NK-92 treated with Interleukin-12 subunit alpha and Interleukin-12 subunit beta, amount 100 ng/mL, for 24 hours (cell line): ENCODE data around the gene IQUB.
"Not testable (repeated sequence)": the region's sequence is repeated elsewhere in the genome, so short reads cannot be mapped to it uniquely, and the experiment has no call there.

Experiments
- DNase-seq: peaks from one replicate; lab custom pipeline; 2025; lab: John Stamatoyannopoulos, UW

Gene IQUB

GRCh38 chr7:123492485-123492884 is 41.9 kb downstream of the IQUB start:
- DNase-seq = no peak

GRCh38 chr7:123485721-123486120 is 48.7 kb downstream of the IQUB start:
- no peak for DNase-seq

- DNase-seq = no peak
These were observed 49.2 kb downstream of the IQUB start for GRCh38 chr7:123485187-123485586.

- no peak for DNase-seq
These were observed 50.2 kb downstream of the IQUB start for GRCh38 chr7:123484199-123484598.

- no peak for DNase-seq
These were observed 54.3 kb downstream of the IQUB start for GRCh38 chr7:123480107-123480506.

GRCh38 chr7:123478056-123478455 is 56.3 kb downstream of the IQUB start:
- not testable (repeated sequence) for DNase-seq

- DNase-seq = no peak
These were observed 61.5 kb downstream of the IQUB start for GRCh38 chr7:123472750-123473445.

- no peak for DNase-seq
These were observed 62.1 kb downstream of the IQUB start for GRCh38 chr7:123472327-123472726.

- no peak for DNase-seq
These were observed 66.1 kb downstream of the IQUB start for GRCh38 chr7:123468303-123468702.

GRCh38 chr7:123463890-123464289 is 70.5 kb downstream of the IQUB start:
- DNase-seq = no peak

- no peak for DNase-seq
These were observed 73.8 kb downstream of the IQUB start for GRCh38 chr7:123460616-123461015.

- no peak for DNase-seq
These were observed 78.4 kb downstream of the IQUB start for GRCh38 chr7:123455965-123456470.

GRCh38 chr7:123440101-123440548 is 94.3 kb downstream of the IQUB start:
- DNase-seq = no peak

- DNase-seq = no peak
These were observed 95.2 kb downstream of the IQUB start for GRCh38 chr7:123439191-123439590.

GRCh38 chr7:123437447-123437995 is 96.9 kb downstream of the IQUB start:
- DNase-seq = no peak

GRCh38 chr7:123435080-123435700 is 99.2 kb downstream of the IQUB start:
- no peak for DNase-seq

GRCh38 chr7:123433665-123434064 is 100.7 kb downstream of the IQUB start:
- no peak for DNase-seq

GRCh38 chr7:123432601-123433000 is 101.8 kb downstream of the IQUB start:
- no peak for DNase-seq

- DNase-seq = no peak
These were observed 103.2 kb downstream of the IQUB start for GRCh38 chr7:123431075-123431614.

- DNase-seq = no peak
These were observed 109.1 kb downstream of the IQUB start for GRCh38 chr7:123425246-123425645.

- DNase-seq = no peak
These were observed 109.9 kb downstream of the IQUB start for GRCh38 chr7:123424463-123424862.

GRCh38 chr7:123423622-123424021 is 110.8 kb downstream of the IQUB start:
- DNase-seq = no peak

GRCh38 chr7:123417580-123417979 is 116.8 kb downstream of the IQUB start:
- no peak for DNase-seq
